Testis (tissue), 3 donors: ENCODE data around the gene INPP5A. TPM values are rescaled to one million over a fixed set of nuclear protein-coding genes. Genes with fewer than 3 reads are reported as not detected.

Experiments
- DNase-seq: peaks from one replicate; pipeline ENCODE4 v3.0.0-alpha.2; 2019
- H3K27ac ChIP-seq, 2 donors: fragments of 200-600 bp; sonication (generic); one replicate each; pipeline ENCODE4 v1.5.1; 2019
- H3K27me3 ChIP-seq: fragments of 200-600 bp; sonication (generic); one replicate; pipeline ENCODE4 v1.5.1; 2019
- H3K36me3 ChIP-seq: fragments of 200-600 bp; sonication (generic); one replicate; pipeline ENCODE4 v1.5.1; 2017; ENCODE audit warnings: low read depth; ENCODE audit errors: missing control alignments
- H3K4me1 ChIP-seq: fragments of 200-600 bp; sonication (generic); one replicate; pipeline ENCODE4 v1.5.1; 2019
- H3K4me3 ChIP-seq, 2 donors: fragments of 200-600 bp; sonication (generic); one replicate each; pipeline ENCODE4 v1.5.1; 2017 to 2019
- H3K9me3 ChIP-seq: fragments of 200-600 bp; sonication (generic); one replicate; pipeline ENCODE4 v1.5.1; 2017
- CTCF ChIP-seq, 3 experiments: fragments of 450-650 bp in 2 of 3; fragments of 200-600 bp in 1 of 3; sonication (generic) in 1 of 3; IDR thresholded peaks; one replicate each; pipeline ENCODE4 v1.5.1; 2016 to 2019; ENCODE audit warnings: antibody characterized with exemption in 3 of 3, mild to moderate bottlenecking in 2 of 3, moderate library complexity in 1 of 3
- POLR2A ChIP-seq: fragments of 450-650 bp; IDR thresholded peaks from one replicate; pipeline ENCODE4 v1.6.1; 2017; ENCODE audit warnings: antibody characterized with exemption, mild to moderate bottlenecking, moderate library complexity
- WGBS, 2 donors: methylation state at CpG; one replicate each; pipeline ENCODE4 v1.1.5; 2018; 5-methylcytosine and 5-hydroxymethylcytosine counted together
- intact Hi-C: fragments of 100-400 bp; cut with DNase I; formaldehyde crosslinking; loops from one replicate; pipeline ENCODE4 v1.15.1; 2023; ENCODE audit warnings: low total_unique reads
- polyA plus RNA-seq: library from polyadenylated mRNA; stranded (reverse); fragments of 350-450 nt; fragmentation: Illumina TruSeq; extraction: RNeasy Lipid Tissue Mini Kit (QIAGEN cat#74804); gene quantifications from one replicate; pipeline ENCODE4 v1.2.3, GENCODE V29; 2014; ENCODE audit warnings: low read depth, low replicate concordance; ENCODE audit not compliant: insufficient read depth
- total RNA-seq, 2 donors: library from RNA; depleted of rRNA; stranded (reverse); fragments of >200 nt; gene quantifications; one replicate each; pipeline ENCODE4 v1.2.3, GENCODE V29; 2016

The INPP5A gene
- total and polyA plus RNA-seq, 3 donors from 2014 or later, result 54.1 to 103 (median 73.0) TPM

DNA sequence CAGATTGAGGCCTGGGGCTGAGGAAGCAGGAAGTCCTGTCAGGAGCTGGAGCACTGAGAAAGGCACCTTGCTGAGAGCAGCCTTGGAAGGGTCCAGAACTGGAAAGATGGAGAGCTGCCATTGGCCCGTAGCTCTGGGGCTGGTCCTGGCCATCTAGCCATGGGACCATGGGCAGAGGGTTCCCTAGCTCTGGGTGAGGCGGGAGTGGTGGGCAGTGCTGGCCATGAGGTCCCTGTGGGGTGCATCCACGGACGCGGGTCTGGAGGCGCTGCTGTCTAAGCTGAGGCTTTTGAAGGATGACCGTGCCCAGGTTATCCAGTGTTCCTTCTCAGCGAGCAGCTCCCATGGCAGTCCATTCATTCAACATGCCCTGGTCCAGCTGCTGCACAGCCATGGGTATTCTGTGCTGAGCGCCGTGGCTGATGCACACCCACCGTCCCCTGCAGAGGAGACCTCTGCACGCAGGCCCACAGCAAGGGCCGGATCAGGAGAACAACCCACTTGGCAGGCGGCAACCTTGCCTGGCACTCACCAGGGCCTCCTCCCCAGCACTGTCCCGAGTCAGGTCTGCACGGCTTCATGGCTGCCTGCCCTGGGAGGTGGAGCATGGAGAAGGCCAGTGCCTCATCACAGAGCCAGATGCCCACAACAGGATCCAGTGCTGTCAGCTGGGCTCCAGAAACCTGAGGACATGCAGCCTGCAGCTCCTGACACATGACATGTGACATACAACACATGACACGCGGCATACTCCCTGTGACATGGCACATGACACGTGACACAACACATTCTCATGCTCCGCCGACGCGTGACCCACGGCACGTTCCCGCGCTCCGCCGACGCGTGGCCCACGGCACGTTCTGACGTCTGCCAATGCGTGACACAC, 121.9 kb downstream of the INPP5A start:
- Histone ChIP-seq H3K27me3 (no peaks in the 10 kb centered on the region), H3K4me3 (no peak overlapping the region), H3K9me3 (no peaks in the 10 kb centered on the region), H3K27ac (no peak overlapping the region), H3K4me1 (no peaks in the 10 kb centered on the region), H3K36me3 (no peaks in the 10 kb centered on the region)
- 92 to 95% methylated on average over 21 to 35 of the region's 35 CpGs for WGBS, 2 donors
- DNase-seq, result no peak
- intact Hi-C loops, result no loop called here
- TF ChIP-seq POLR2A (no peak), CTCF (IDR thresholded peaks at IDR 0.05) (no peak)

- no peaks in the 10 kb centered on the region for H3K4me1 ChIP-seq
- H3K36me3 ChIP-seq, result no peaks in the 10 kb centered on the region
- H3K9me3 ChIP-seq, result no peaks in the 10 kb centered on the region
- no peaks in the 10 kb centered on the region for H3K27me3 ChIP-seq
- intact Hi-C loops, result no loop called here
- TF ChIP-seq CTCF (IDR thresholded peaks at IDR 0.05), result no peak
- TF ChIP-seq POLR2A, result no peak
- 94 to 96% methylated on average over 3 of the region's 3 CpGs for WGBS, 2 donors
- no peak overlapping the region for H3K4me3 ChIP-seq
- no peak for DNase-seq
- no peak overlapping the region for H3K27ac ChIP-seq
These were observed 122.8 kb downstream of the INPP5A start for GRCh38 chr10:132660385-132660784.

DNA sequence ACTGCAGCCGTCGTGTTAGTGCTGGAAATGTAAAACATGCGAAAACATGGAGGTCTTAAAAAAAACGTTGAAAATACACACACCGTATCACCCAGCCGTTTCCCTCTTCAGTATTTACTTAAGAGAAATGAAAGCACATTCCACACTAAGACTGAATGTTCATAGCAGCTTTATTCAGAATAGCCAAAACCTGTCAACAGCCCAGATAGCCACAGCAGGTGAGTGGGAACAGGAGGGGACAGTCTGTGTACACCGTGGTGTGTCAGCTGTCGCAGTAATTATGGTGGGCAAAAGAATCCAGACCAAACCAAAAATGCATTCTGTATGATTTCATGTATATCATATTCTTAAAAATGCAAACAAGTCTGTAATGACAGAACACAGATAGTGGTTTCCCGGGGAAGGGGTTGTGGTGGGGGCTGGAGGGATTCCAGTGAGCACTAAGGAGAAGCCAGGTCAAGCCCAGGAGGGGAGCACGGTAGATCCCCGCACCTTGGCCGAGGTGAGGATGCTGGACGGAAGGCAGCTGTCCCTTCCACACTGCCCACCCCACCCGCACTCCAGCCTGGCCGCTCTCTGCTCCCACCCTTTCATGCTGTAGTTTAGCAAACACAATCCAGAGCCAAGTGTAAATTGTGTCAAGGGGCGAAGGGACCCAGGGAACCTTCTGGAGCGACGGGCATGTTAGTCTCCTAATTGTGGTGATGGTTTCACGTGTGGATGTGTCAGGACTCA, 124.8 kb downstream of the INPP5A start:
- WGBS, 2 donors, result 91 to 93% methylated on average over 19 of the region's 19 CpGs
- H3K27ac ChIP-seq, result no peak overlapping the region

GRCh38 chr10:132663666-132664365, 126.2 kb downstream of the INPP5A start:
- Histone ChIP-seq H3K27me3 (no peaks in the 10 kb centered on the region), H3K9me3 (no peaks in the 10 kb centered on the region), H3K27ac (no peak overlapping the region), H3K4me1 (no peaks in the 10 kb centered on the region), H3K36me3 (no peaks in the 10 kb centered on the region), H3K4me3 (no peak overlapping the region)
- DNase-seq, result no peak
- WGBS, 2 donors, result 97 to 98% methylated on average over 22 to 29 of the region's 29 CpGs
- intact Hi-C loops, result no loop called here
- TF ChIP-seq POLR2A (no peak), CTCF (IDR thresholded peaks at IDR 0.05) (no peak)

More for the DNA sequence above, 124.8 kb downstream of the INPP5A start:
- intact Hi-C loops, result no loop called here
- H3K36me3 ChIP-seq, result no peaks in the 10 kb centered on the region
- H3K4me1 ChIP-seq, result no peaks in the 10 kb centered on the region
- TF ChIP-seq CTCF (IDR thresholded peaks at IDR 0.05), result no peak
- TF ChIP-seq POLR2A, result no peak
- H3K4me3 ChIP-seq, result no peak overlapping the region
- H3K9me3 ChIP-seq, result no peaks in the 10 kb centered on the region
- no peak for DNase-seq
- no peaks in the 10 kb centered on the region for H3K27me3 ChIP-seq
